T-cell (primary cell): ENCODE results near the gene CTXND1. TPM values are rescaled to one million over a fixed set of nuclear protein-coding genes. Genes with fewer than 3 reads are reported as not detected.

Experiments
- ATAC-seq, 4 experiments: fragments of 200-7000 bp in 3 of 4; fragments of 150-1000 bp in 1 of 4; cut with Tn5 transposase; replicated peaks in 1 of 4; 1 replicate in 3 of 4; 2 replicates in 1 of 4; pipeline ENCODE4 v1.10.0; 2021; ENCODE audit warnings: moderate library complexity in 3 of 4, mild to moderate bottlenecking in 2 of 4, moderate number of reproducible peaks in 1 of 4
- CTCF ChIA-PET, 2 donors: fragments of 300-600 bp; sonication (Branson Sonifier 250); formaldehyde crosslinking; loops; one replicate each; lab custom pipeline; 2022; ENCODE audit warnings: antibody characterized with exemption in 2 of 2; lab: Charles Lee
- POLR2A ChIA-PET, 2 donors: fragments of 300-600 bp; sonication (Branson Sonifier 250); formaldehyde crosslinking; loops; one replicate each; lab custom pipeline; 2022; ENCODE audit warnings: antibody characterized with exemption in 2 of 2; lab: Charles Lee
- DNase-seq, 35 experiments: peaks; one replicate each; pipeline versions ENCODE4 v3.0.0 to v3.0.0-alpha.2; 2013 to 2023
- H3K27ac ChIP-seq: one replicate; pipeline ENCODE4 v1.5.1; 2013; ENCODE audit warnings: low read length
- H3K27me3 ChIP-seq, 2 experiments: replicated peaks in 1 of 2; 1 replicate in 1 of 2; 2 replicates in 1 of 2; pipeline versions ENCODE4 v1.6.1 to v1.7.0; 2013; ENCODE audit warnings: low read length in 1 of 2, mixed read lengths in 1 of 2; ENCODE audit not compliant: control insufficient read depth in 2 of 2, insufficient read depth in 2 of 2; ENCODE audit errors: extremely low read depth in 1 of 2
- H3K36me3 ChIP-seq, 2 donors: 1 replicate in 1 of 2; 2 replicates in 1 of 2; pipeline versions ENCODE4 v1.6.1 to v1.7.0; 2013; ENCODE audit warnings: low read length in 1 of 2; ENCODE audit not compliant: control insufficient read depth in 2 of 2, insufficient read depth in 1 of 2; ENCODE audit errors: extremely low read depth in 1 of 2
- H3K4me1 ChIP-seq, 2 experiments: 1 replicate in 1 of 2; 2 replicates in 1 of 2; pipeline versions ENCODE4 v1.6.1 to v1.7.0; 2013; ENCODE audit warnings: low read length in 2 of 2, mixed read lengths in 1 of 2; ENCODE audit not compliant: insufficient read depth in 2 of 2, control insufficient read depth in 1 of 2; ENCODE audit errors: extremely low read depth in 1 of 2
- H3K4me3 ChIP-seq, 2 donors: 1 replicate in 1 of 2; 2 replicates in 1 of 2; pipeline versions ENCODE4 v1.5.1 to v1.7.0; 2013; ENCODE audit warnings: mild to moderate bottlenecking in 2 of 2, low read length in 1 of 2, moderate library complexity in 1 of 2; ENCODE audit not compliant: control insufficient read depth in 1 of 2; ENCODE audit errors: extremely low read depth in 1 of 2
- H3K9me3 ChIP-seq: 2 replicates; pipeline ENCODE4 v1.7.0; 2013
- H3K27ac Mint-ChIP-seq, 2 donors: one replicate each; pipeline ENCODE4 v1.8.0; 2020 to 2021; ENCODE audit warnings: mild to moderate bottlenecking in 2 of 2, mixed read lengths in 2 of 2
- H3K27me3 Mint-ChIP-seq, 2 donors: one replicate each; pipeline ENCODE4 v1.8.0; 2021 to 2022; ENCODE audit warnings: mixed read lengths in 2 of 2
- H3K36me3 Mint-ChIP-seq: one replicate; pipeline ENCODE4 v1.8.0; 2021; ENCODE audit warnings: mixed read lengths
- H3K4me1 Mint-ChIP-seq, 3 donors: one replicate each; pipeline ENCODE4 v1.8.0; 2020 to 2022; ENCODE audit warnings: mixed read lengths in 3 of 3, mild to moderate bottlenecking in 1 of 3
- H3K4me3 Mint-ChIP-seq, 3 donors: one replicate each; pipeline ENCODE4 v1.8.0; 2020 to 2022; ENCODE audit warnings: mild to moderate bottlenecking in 3 of 3, mixed read lengths in 3 of 3, moderate library complexity in 3 of 3
- H3K9me3 Mint-ChIP-seq, 3 donors: one replicate each; pipeline ENCODE4 v1.8.0; 2020 to 2022; ENCODE audit warnings: mixed read lengths in 3 of 3
- WGBS: methylation state at CpG from one replicate; pipeline ENCODE4 v1.1.5; 2013; ENCODE audit warnings: missing lambda C conversion rate; ENCODE audit not compliant: insufficient coverage; 5-methylcytosine and 5-hydroxymethylcytosine counted together
- total RNA-seq, 35 experiments: library from RNA in 6 of 35; stranded (reverse) in 6 of 35; fragments of 120-200 nt in 1 of 35; gene quantifications; one replicate each; pipeline versions ENCODE4 v1.2.1 to v1.2.4 and lab custom pipeline; 2013 to 2026

CTXND1 gene
- total RNA-seq, 5 donors from 2014 or later (not counting 1 experiment from before 2014, with no cell fraction given): not detected

DNA sequence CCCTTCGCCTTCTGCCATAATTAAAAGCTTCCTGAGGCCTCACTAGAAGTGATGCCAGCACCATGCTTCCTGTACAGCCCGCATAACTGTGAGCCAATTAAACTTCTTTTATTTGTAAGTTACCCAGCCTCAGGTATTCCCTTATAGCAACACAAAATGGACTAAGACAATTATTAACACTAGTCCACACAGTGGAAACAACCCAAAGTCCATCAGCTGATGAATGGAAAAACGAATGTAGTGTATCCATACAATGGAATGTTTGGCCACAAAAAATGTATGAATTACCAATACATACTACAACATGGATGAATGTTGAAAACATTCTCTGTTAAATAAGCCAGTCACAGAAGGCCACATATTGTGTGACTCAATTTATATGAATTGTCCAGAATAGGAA lies 22.5 kb upstream of the CTXND1 start:
- Histone ChIP-seq H3K9me3 (no peaks in the 10 kb centered on the region), H3K4me3 (no peak overlapping the region), H3K36me3 (no peaks in the 10 kb centered on the region), H3K27me3 (peaks cover 0 to 11% of the 10 kb centered on the region in 2 experiments), H3K27ac (no peak overlapping the region), H3K4me1 (no peaks in the 10 kb centered on the region)
- Mint-ChIP-seq H3K4me1 (no peaks in the 10 kb centered on the region), H3K27ac (no peak overlapping the region), H3K9me3 (peaks cover 0 to 3% (median 0%) of the 10 kb centered on the region in 3 donors), H3K4me3 (no peak overlapping the region), H3K27me3 (peaks cover 12 to 34% of the 10 kb centered on the region in 2 donors), H3K36me3 (no peaks in the 10 kb centered on the region)
- POLR2A ChIA-PET: no interaction called here
- ATAC-seq (no peak), DNase-seq (no peak)
- CTCF ChIA-PET: no interaction called here
- 90% methylated on average over 1 of the region's 3 CpGs for WGBS

DNA sequence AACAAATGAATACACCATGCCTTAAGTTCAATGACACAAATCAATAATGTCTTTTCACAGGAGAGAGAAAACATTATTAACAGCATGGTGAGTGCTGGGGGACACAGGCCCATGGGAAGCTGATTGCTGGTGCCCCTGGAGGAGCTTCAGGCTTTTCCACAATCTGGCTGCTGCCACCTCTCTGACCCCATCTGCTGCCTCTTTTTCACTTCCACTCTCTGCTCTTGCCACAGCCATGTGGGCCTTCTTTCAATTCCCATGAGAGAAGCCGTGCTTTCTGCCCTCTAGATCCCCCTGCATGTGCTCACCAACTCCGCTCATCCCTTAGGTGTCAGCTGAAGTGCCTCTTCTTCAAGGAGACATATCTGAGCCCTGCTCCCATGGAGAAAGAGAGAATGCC lies 21.0 kb upstream of the CTXND1 start:
- peaks cover 22 to 41% of the 10 kb centered on the region in 2 donors for H3K27me3 Mint-ChIP-seq
- H3K27ac Mint-ChIP-seq: no peak overlapping the region
- WGBS: 62% methylated on average over 2 of the region's 2 CpGs
- no peaks in the 10 kb centered on the region for H3K4me1 ChIP-seq
- no peak overlapping the region for H3K4me3 Mint-ChIP-seq
- ATAC-seq: no peak
- peaks cover 0 to 3% (median 0%) of the 10 kb centered on the region in 3 donors for H3K9me3 Mint-ChIP-seq
- H3K36me3 ChIP-seq: no peaks in the 10 kb centered on the region
- H3K4me3 ChIP-seq: no peak overlapping the region
- no peaks in the 10 kb centered on the region for H3K4me1 Mint-ChIP-seq
- no peak overlapping the region for H3K27ac ChIP-seq
- no peaks in the 10 kb centered on the region for H3K36me3 Mint-ChIP-seq
- ChIA-PET POLR2A (no interaction called here), CTCF (no interaction called here)
- DNase-seq: no peak
- no peaks in the 10 kb centered on the region for H3K9me3 ChIP-seq
- peaks cover 2 to 16% of the 10 kb centered on the region in 2 experiments for H3K27me3 ChIP-seq

DNA sequence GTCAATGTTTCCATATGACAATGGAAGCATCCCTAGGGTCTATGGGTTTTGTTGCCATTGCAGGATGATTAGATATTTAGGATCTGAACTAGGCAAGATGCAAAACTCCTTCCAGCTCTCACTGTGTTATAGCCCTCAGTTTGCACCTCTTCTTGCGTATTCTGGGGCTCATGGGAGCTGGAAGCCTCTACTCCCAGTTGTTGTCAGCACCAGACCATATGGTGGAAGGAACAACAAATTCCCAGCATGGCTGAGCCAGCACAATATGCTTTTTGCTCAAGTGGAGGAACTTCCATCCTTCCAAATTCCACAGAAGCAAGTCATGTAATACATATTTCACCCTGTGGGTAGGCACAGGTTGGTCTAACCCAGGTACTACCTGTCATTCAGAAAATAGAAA lies 18.5 kb upstream of the CTXND1 start:
- Histone ChIP-seq H3K4me3 (no peak overlapping the region), H3K27me3 (peaks cover 2 to 19% of the 10 kb centered on the region in 2 experiments), H3K27ac (no peak overlapping the region), H3K36me3 (no peaks in the 10 kb centered on the region), H3K9me3 (no peaks in the 10 kb centered on the region), H3K4me1 (no peaks in the 10 kb centered on the region)
- Mint-ChIP-seq H3K36me3 (no peaks in the 10 kb centered on the region), H3K4me3 (no peak overlapping the region), H3K27me3 (peaks cover 23 to 37% of the 10 kb centered on the region in 2 donors), H3K27ac (no peak overlapping the region), H3K9me3 (peaks cover 0 to 3% (median 0%) of the 10 kb centered on the region in 3 donors), H3K4me1 (no peaks in the 10 kb centered on the region)
- 100% methylated on average over 1 of the region's 1 CpG for WGBS
- no peak for ATAC-seq
- POLR2A ChIA-PET: no interaction called here
- no peak for DNase-seq
- CTCF ChIA-PET: no interaction called here

DNA sequence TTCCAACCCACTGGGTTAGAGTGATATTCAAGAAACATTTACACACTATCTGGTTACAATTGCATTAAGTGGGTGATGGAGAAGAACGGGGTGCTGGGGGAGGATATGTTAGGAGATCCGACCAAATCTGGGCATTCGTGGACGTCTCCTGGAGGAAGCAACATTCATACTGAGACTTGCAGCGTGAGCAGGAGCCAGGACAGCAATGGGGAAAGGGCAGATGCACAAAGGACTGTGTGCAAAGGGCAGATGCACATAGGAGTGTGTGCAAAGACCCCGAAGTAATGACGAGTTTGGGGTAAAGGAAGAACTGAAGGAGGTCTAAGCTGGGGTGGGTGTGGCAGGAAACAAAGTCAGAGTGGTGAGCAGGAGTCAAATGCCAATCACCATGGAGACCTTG lies 16.1 kb upstream of the CTXND1 start:
- H3K27me3 Mint-ChIP-seq: peaks cover 21 to 31% of the 10 kb centered on the region in 2 donors
- no peak overlapping the region for H3K4me3 Mint-ChIP-seq

DNA sequence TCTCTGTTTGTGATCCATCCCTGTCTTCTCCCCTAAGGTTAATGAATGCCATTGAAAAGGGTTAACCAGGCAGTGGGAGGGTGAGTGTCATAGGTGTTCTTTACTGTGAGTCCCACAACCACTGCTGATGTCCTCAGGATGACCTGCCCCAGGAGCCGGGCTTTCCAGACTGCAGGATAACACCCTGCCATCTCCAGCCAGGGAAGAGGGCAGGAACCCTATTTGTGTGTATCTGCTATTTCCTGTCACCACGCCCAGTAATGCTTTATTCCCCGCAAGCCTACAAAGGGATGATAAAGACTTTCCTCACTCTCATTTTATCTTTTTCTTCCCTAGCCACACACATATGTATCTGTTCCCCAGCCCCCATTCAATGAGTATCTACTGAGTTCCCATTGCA lies 15.6 kb upstream of the CTXND1 start:
- ChIA-PET CTCF (no interaction called here), POLR2A (no interaction called here)
- no peaks in the 10 kb centered on the region for H3K36me3 Mint-ChIP-seq
- no peaks in the 10 kb centered on the region for H3K4me1 ChIP-seq
- peaks cover 2 to 19% of the 10 kb centered on the region in 2 experiments for H3K27me3 ChIP-seq
- H3K4me3 ChIP-seq: no peak overlapping the region
- no peaks in the 10 kb centered on the region for H3K4me1 Mint-ChIP-seq
- ATAC-seq (no peak), DNase-seq (no peak)
- no peaks in the 10 kb centered on the region for H3K9me3 Mint-ChIP-seq
- no peaks in the 10 kb centered on the region for H3K36me3 ChIP-seq
- no peak overlapping the region for H3K27ac Mint-ChIP-seq
- peaks cover 20 to 28% of the 10 kb centered on the region in 2 donors for H3K27me3 Mint-ChIP-seq
- 100% methylated on average over 1 of the region's 3 CpGs for WGBS
- no peak overlapping the region for H3K27ac ChIP-seq
- no peaks in the 10 kb centered on the region for H3K9me3 ChIP-seq
- no peak overlapping the region for H3K4me3 Mint-ChIP-seq

More for the DNA sequence above, 16.1 kb upstream of the CTXND1 start:
- no peaks in the 10 kb centered on the region for H3K9me3 Mint-ChIP-seq
- H3K36me3 Mint-ChIP-seq: no peaks in the 10 kb centered on the region
- CTCF ChIA-PET: no interaction called here
- ATAC-seq (no peak), DNase-seq (no peak)
- H3K4me3 ChIP-seq: no peak overlapping the region
- H3K4me1 ChIP-seq: no peaks in the 10 kb centered on the region
- H3K27ac ChIP-seq: no peak overlapping the region
- no peaks in the 10 kb centered on the region for H3K4me1 Mint-ChIP-seq
- H3K27me3 ChIP-seq: peaks cover 2 to 19% of the 10 kb centered on the region in 2 experiments
- no peaks in the 10 kb centered on the region for H3K36me3 ChIP-seq
- WGBS: 72% methylated on average over 7 of the region's 7 CpGs
- H3K9me3 ChIP-seq: no peaks in the 10 kb centered on the region
- POLR2A ChIA-PET: no interaction called here
- no peak overlapping the region for H3K27ac Mint-ChIP-seq

DNA sequence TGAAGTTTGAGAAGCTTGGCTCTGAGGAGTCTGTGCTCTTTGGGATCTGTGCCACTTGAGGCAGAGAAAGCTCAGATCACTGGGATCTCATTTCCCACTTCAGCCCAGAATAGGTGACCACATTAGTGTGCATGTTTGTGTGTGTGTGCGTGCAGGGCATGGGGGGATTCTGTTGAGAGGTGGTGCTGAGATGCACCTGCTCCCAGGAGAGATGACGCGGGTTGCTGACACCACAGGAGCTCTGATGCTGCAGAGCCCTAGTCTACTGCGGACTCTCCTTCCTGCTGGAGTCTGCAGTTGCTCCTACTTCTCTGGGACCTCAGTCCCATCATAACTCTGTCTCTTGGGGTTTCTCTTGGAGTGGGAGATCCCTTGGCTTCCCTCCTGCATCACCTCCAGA lies 14.7 kb upstream of the CTXND1 start:
- Mint-ChIP-seq H3K4me1 (no peaks in the 10 kb centered on the region), H3K9me3 (peaks cover 0 to 4% (median 0%) of the 10 kb centered on the region in 3 donors), H3K36me3 (no peaks in the 10 kb centered on the region), H3K4me3 (no peak overlapping the region), H3K27me3 (peaks cover 25 to 33% of the 10 kb centered on the region in 2 donors), H3K27ac (no peak overlapping the region)
- Histone ChIP-seq H3K27me3 (peaks cover 5 to 20% of the 10 kb centered on the region in 2 experiments), H3K9me3 (no peaks in the 10 kb centered on the region), H3K4me1 (no peaks in the 10 kb centered on the region), H3K27ac (no peak overlapping the region), H3K36me3 (no peaks in the 10 kb centered on the region), H3K4me3 (no peak overlapping the region)
- WGBS: no CpG with 5 or more reads among the region's 4 CpGs
- DNase-seq (no peak), ATAC-seq (no peak)
- ChIA-PET POLR2A (no interaction called here), CTCF (no interaction called here)

DNA sequence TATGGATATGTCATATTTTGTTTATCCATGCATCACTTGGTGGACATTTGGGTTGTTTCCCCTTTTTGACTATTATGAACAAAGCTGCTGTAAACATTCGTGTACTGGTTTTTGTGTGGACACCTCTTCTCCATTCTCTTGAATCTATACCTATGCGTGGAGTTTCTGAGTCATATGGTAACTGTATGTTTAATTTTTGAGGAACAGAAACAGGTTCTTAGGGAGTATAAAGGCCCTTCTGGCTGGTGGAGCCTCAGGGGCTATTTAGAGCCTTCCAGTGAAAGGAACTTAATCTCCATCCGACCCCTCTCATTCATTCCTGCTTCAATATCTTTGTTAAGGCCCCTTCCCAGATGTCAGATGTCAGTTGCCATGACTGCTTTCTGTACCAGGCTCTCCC lies 14.1 kb upstream of the CTXND1 start:
- 42% methylated on average over 1 of the region's 3 CpGs for WGBS
- ATAC-seq: no peak
- ChIA-PET CTCF (no interaction called here), POLR2A (no interaction called here)
- peaks cover 27 to 30% of the 10 kb centered on the region in 2 donors for H3K27me3 Mint-ChIP-seq
- peaks cover 0 to 4% (median 4%) of the 10 kb centered on the region in 3 donors for H3K9me3 Mint-ChIP-seq
- no peak for DNase-seq
- no peaks in the 10 kb centered on the region for H3K4me1 Mint-ChIP-seq
- H3K4me3 Mint-ChIP-seq: no peak overlapping the region
- Histone ChIP-seq H3K36me3 (no peaks in the 10 kb centered on the region), H3K4me3 (no peak overlapping the region), H3K27ac (no peak overlapping the region), H3K27me3 (peaks cover 6 to 24% of the 10 kb centered on the region in 2 experiments), H3K4me1 (no peaks in the 10 kb centered on the region), H3K9me3 (no peaks in the 10 kb centered on the region)
- H3K27ac Mint-ChIP-seq: no peak overlapping the region
- H3K36me3 Mint-ChIP-seq: no peaks in the 10 kb centered on the region
